Trophoblast cell (in vitro differentiated cells and primary cell): ENCODE results near the gene GPRC5A.

Experiments used
- DNase-seq, 2 donors: peaks; one replicate each; pipeline ENCODE4 v3.0.0-alpha.2; 2016
- H2AFZ ChIP-seq: 2 replicates; pipeline ENCODE4 v1.6.1; 2013; ENCODE audit warnings: low read length, moderate library complexity, mild to moderate bottlenecking; ENCODE audit not compliant: insufficient read depth, poor library complexity
- H2AK5ac ChIP-seq: 2 replicates; pipeline ENCODE4 v1.6.1; 2013; ENCODE audit warnings: mild to moderate bottlenecking, low read length
- H2BK120ac ChIP-seq: 2 replicates; pipeline ENCODE4 v1.6.1; 2013; ENCODE audit warnings: low read length, mild to moderate bottlenecking, moderate library complexity; ENCODE audit not compliant: insufficient read depth, poor library complexity
- H2BK12ac ChIP-seq: 2 replicates; pipeline ENCODE4 v1.6.1; 2013; ENCODE audit warnings: mild to moderate bottlenecking, low read length, moderate library complexity
- H2BK5ac ChIP-seq: 2 replicates; pipeline ENCODE4 v1.6.1; 2013; ENCODE audit warnings: low read length, low read depth, moderate library complexity, mild to moderate bottlenecking; ENCODE audit not compliant: poor library complexity
- H3K14ac ChIP-seq: 2 replicates; pipeline ENCODE4 v1.6.1; 2013; ENCODE audit warnings: mild to moderate bottlenecking, low read length
- H3K18ac ChIP-seq: 2 replicates; pipeline ENCODE4 v1.6.1; 2013; ENCODE audit warnings: mild to moderate bottlenecking, low read length
- H3K23ac ChIP-seq: 2 replicates; pipeline ENCODE4 v1.6.1; 2013; ENCODE audit warnings: low read length
- H3K27ac ChIP-seq: 2 replicates; pipeline ENCODE4 v1.5.1; 2013; ENCODE audit warnings: low read depth, mild to moderate bottlenecking, inconsistent platforms, low read length, moderate library complexity
- H3K27me3 ChIP-seq: 2 replicates; pipeline ENCODE4 v1.6.1; 2013; ENCODE audit warnings: inconsistent platforms, mild to moderate bottlenecking, low read length, moderate library complexity; ENCODE audit not compliant: insufficient read depth
- H3K36me3 ChIP-seq, 2 experiments: 1 replicate in 1 of 2; 2 replicates in 1 of 2; pipeline ENCODE4 v1.6.1; 2013; ENCODE audit warnings: low read length in 2 of 2, mild to moderate bottlenecking in 2 of 2, moderate library complexity in 1 of 2; ENCODE audit not compliant: insufficient read depth in 2 of 2, control insufficient read depth in 1 of 2
- H3K4ac ChIP-seq: 2 replicates; pipeline ENCODE4 v1.6.1; 2013; ENCODE audit warnings: low read depth, mild to moderate bottlenecking, low read length, moderate library complexity
- H3K4me1 ChIP-seq, 2 experiments: 1 replicate in 1 of 2; 2 replicates in 1 of 2; pipeline ENCODE4 v1.6.1; 2013; ENCODE audit warnings: low read length in 2 of 2, mild to moderate bottlenecking in 2 of 2, moderate library complexity in 1 of 2; ENCODE audit not compliant: insufficient read depth in 2 of 2, control insufficient read depth in 1 of 2
- H3K4me2 ChIP-seq: 2 replicates; pipeline ENCODE4 v1.6.1; 2013; ENCODE audit warnings: inconsistent platforms, mild to moderate bottlenecking, low read length, moderate library complexity
- H3K4me3 ChIP-seq: 2 replicates; pipeline ENCODE4 v1.5.1; 2013; ENCODE audit warnings: mild to moderate bottlenecking, low read depth, low read length, inconsistent platforms
- H3K79me1 ChIP-seq: one replicate; pipeline ENCODE4 v1.6.1; 2013; ENCODE audit warnings: low read length
- H3K79me2 ChIP-seq: 2 replicates; pipeline ENCODE4 v1.6.1; 2013; ENCODE audit warnings: low read length, mild to moderate bottlenecking; ENCODE audit not compliant: control insufficient read depth, insufficient read depth, poor library complexity
- H3K9ac ChIP-seq: 2 replicates; pipeline ENCODE4 v1.6.1; 2013; ENCODE audit warnings: mild to moderate bottlenecking, low read length
- H3K9me3 ChIP-seq: 2 replicates; pipeline ENCODE4 v1.6.1; 2013; ENCODE audit warnings: low read depth, mild to moderate bottlenecking, control low read depth, inconsistent platforms, low read length; ENCODE audit not compliant: insufficient read depth
- H4K12ac ChIP-seq: 2 replicates; pipeline ENCODE4 v1.6.1; 2013; ENCODE audit warnings: low read depth, mild to moderate bottlenecking, low read length, moderate library complexity
- H4K8ac ChIP-seq: 2 replicates; pipeline ENCODE4 v1.6.1; 2013; ENCODE audit warnings: low read depth, mild to moderate bottlenecking, low read length, moderate library complexity
- H4K91ac ChIP-seq: one replicate; pipeline ENCODE4 v1.6.1; 2013; ENCODE audit warnings: low read depth, mild to moderate bottlenecking, low read length, moderate library complexity
- WGBS: extraction: QIAGEN DNeasy Blood & Tissue Kit; methylation state at CpG from one replicate; pipeline ENCODE4 v1.1.7; 2013; ENCODE audit warnings: missing lambda C conversion rate; ENCODE audit not compliant: insufficient read length, insufficient coverage; ENCODE audit errors: extremely low coverage; 5-methylcytosine and 5-hydroxymethylcytosine counted together

The GPRC5A gene

GRCh38 chr12:12958886-12959285 is 67.5 kb downstream of the GPRC5A start:
- Histone ChIP-seq H3K4me2 (no peak overlapping the region), H2AK5ac (no peak overlapping the region), H3K14ac (no peak overlapping the region), H3K27me3 (no peaks in the 10 kb centered on the region), H3K9ac (no peak overlapping the region), H3K79me1 (no peaks in the 10 kb centered on the region), H3K4ac (no peak overlapping the region), H2BK5ac (no peak overlapping the region), H3K18ac (no peak overlapping the region), H2AFZ (no peak overlapping the region), H3K27ac (no peak overlapping the region), H3K4me3 (no peak overlapping the region), H4K91ac (no peak overlapping the region), H2BK120ac (no peak overlapping the region), H4K12ac (no peak overlapping the region), H3K79me2 (no peaks in the 10 kb centered on the region), H4K8ac (no peak overlapping the region), H3K4me1 (no peaks in the 10 kb centered on the region), H2BK12ac (no peak overlapping the region), H3K23ac (no peak overlapping the region), H3K36me3 (no peaks in the 10 kb centered on the region), H3K9me3 (no peaks in the 10 kb centered on the region)
- DNase-seq = no peak
- no CpG with 5 or more reads among the region's 7 CpGs for WGBS

GRCh38 chr12:12960639-12961209 is 69.4 kb downstream of the GPRC5A start:
- H3K23ac ChIP-seq = no peak overlapping the region
- H3K4me2 ChIP-seq = no peak overlapping the region
- no peak overlapping the region for H3K18ac ChIP-seq
- peaks cover 3% of the 10 kb centered on the region for H3K9me3 ChIP-seq
- no peaks in the 10 kb centered on the region for H3K4me1 ChIP-seq
- H2AFZ ChIP-seq = no peak overlapping the region
- H3K4me3 ChIP-seq = no peak overlapping the region
- H3K9ac ChIP-seq = no peak overlapping the region
- H2AK5ac ChIP-seq = no peak overlapping the region
- H3K79me2 ChIP-seq = no peaks in the 10 kb centered on the region
- H4K91ac ChIP-seq = no peak overlapping the region
- H3K79me1 ChIP-seq = no peaks in the 10 kb centered on the region
- no peak for DNase-seq
- H4K12ac ChIP-seq = no peak overlapping the region
- no peak overlapping the region for H2BK120ac ChIP-seq
- peaks cover 0 to 3% of the 10 kb centered on the region in 2 experiments for H3K36me3 ChIP-seq
- no peak overlapping the region for H3K14ac ChIP-seq
- no peak overlapping the region for H2BK12ac ChIP-seq
- no peak overlapping the region for H3K27ac ChIP-seq
- H3K27me3 ChIP-seq = no peaks in the 10 kb centered on the region
- no CpG with 5 or more reads among the region's 5 CpGs for WGBS
- no peak overlapping the region for H2BK5ac ChIP-seq
- H3K4ac ChIP-seq = no peak overlapping the region
- no peak overlapping the region for H4K8ac ChIP-seq

DNA sequence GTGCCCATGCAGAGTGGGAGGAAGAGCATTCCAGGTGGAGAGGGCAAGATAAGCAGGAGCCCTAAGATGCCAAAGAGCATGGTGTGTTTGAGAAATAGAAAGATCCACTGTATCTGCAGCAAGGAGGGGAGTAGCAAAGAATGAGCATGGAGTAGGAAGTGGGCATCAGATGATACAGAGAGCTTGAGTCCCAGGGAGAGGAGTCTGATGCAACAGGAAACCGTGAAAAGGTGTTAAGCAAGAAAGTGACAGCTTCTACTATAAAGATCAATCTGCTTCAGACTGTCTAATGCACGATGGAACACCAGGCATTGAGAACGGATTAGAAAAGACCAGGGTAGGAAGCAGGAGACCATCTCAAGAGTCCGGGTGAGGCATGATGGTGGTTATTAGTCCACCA is 72.9 kb downstream of the GPRC5A start:
- Histone ChIP-seq H4K12ac (no peak overlapping the region), H2BK120ac (no peak overlapping the region), H3K79me2 (no peaks in the 10 kb centered on the region), H2BK5ac (no peak overlapping the region), H3K36me3 (peaks cover 0 to 11% of the 10 kb centered on the region in 2 experiments), H3K4ac (no peak overlapping the region), H3K14ac (no peak overlapping the region), H3K4me3 (no peak overlapping the region), H3K9ac (no peak overlapping the region), H3K9me3 (peaks cover 4% of the 10 kb centered on the region), H3K4me1 (no peaks in the 10 kb centered on the region), H3K27me3 (no peaks in the 10 kb centered on the region), H3K79me1 (no peaks in the 10 kb centered on the region), H3K4me2 (no peak overlapping the region), H4K91ac (no peak overlapping the region), H2AK5ac (no peak overlapping the region), H2AFZ (no peak overlapping the region), H3K23ac (no peak overlapping the region), H4K8ac (no peak overlapping the region), H3K18ac (no peak overlapping the region), H3K27ac (no peak overlapping the region), H2BK12ac (no peak overlapping the region)
- DNase-seq = no peak
- no CpG with 5 or more reads among the region's 4 CpGs for WGBS

GRCh38 chr12:12965836-12966235 is 74.5 kb downstream of the GPRC5A start:
- H3K23ac ChIP-seq = no peak overlapping the region
- no peak overlapping the region for H4K12ac ChIP-seq
- H4K8ac ChIP-seq = no peak overlapping the region
- no peak overlapping the region for H2BK5ac ChIP-seq
- no peak for DNase-seq
- H3K79me1 ChIP-seq = no peaks in the 10 kb centered on the region
- no peak overlapping the region for H2BK120ac ChIP-seq
- 100% methylated on average over 1 of the region's 4 CpGs for WGBS
- no peak overlapping the region for H3K18ac ChIP-seq
- H3K27ac ChIP-seq = no peak overlapping the region
- H3K14ac ChIP-seq = no peak overlapping the region
- H3K9ac ChIP-seq = no peak overlapping the region
- peaks cover 4% of the 10 kb centered on the region for H3K9me3 ChIP-seq
- H4K91ac ChIP-seq = no peak overlapping the region
- H3K36me3 ChIP-seq = peaks cover 2 to 13% of the 10 kb centered on the region in 2 experiments
- H2BK12ac ChIP-seq = no peak overlapping the region
- H3K27me3 ChIP-seq = no peaks in the 10 kb centered on the region
- H3K4me2 ChIP-seq = no peak overlapping the region
- no peak overlapping the region for H3K4ac ChIP-seq
- H3K79me2 ChIP-seq = no peaks in the 10 kb centered on the region
- no peak overlapping the region for H2AK5ac ChIP-seq
- no peak overlapping the region for H3K4me3 ChIP-seq
- no peaks in the 10 kb centered on the region for H3K4me1 ChIP-seq
- H2AFZ ChIP-seq = no peak overlapping the region
